Measurements from ENCODE around the gene PLXNB3. TPM values are rescaled to one million over a fixed set of nuclear protein-coding genes. Genes with fewer than 3 reads are reported as not detected.
"Not testable (repeated sequence)": the region's sequence is repeated elsewhere in the genome, so short reads cannot be mapped to it uniquely, and the experiment has no call there.

The PLXNB3 gene
- total and polyA plus RNA-seq, 2 donors (not counting 1 experiment from before 2014, with no cell fraction given): 0.25 TPM; not detected in 1

GRCh38 chrX:153742111-153742510 lies 21.9 kb upstream of the PLXNB3 start:
- H3K4me3 Mint-ChIP-seq; H3K9me3 Mint-ChIP-seq (ENCODE audit: insufficient read depth); CTCF ChIA-PET; H3K27me3 Mint-ChIP-seq; H3K27me3 ChIP-seq (replicated peaks in 1 of 4; ENCODE audit: control extremely low read depth in 1 of 4, control insufficient read depth in 3 of 4, insufficient read depth in 4 of 4, low read length in 3 of 4); ATAC-seq (ENCODE audit: low read depth); H3K36me3 ChIP-seq (replicated peaks in 1 of 2; ENCODE audit: control extremely low read depth in 1 of 2, control insufficient read depth in 1 of 2, extremely low read depth in 1 of 2, insufficient read depth in 2 of 2, low read length in 1 of 2); H3K9ac ChIP-seq (ENCODE audit: low read length); H2AFZ ChIP-seq (ENCODE audit: insufficient read depth, low read depth, low read length, poor library complexity, severe bottlenecking); H3K4me3 ChIP-seq (ENCODE audit: control extremely low read depth in 1 of 5, extremely low read depth in 1 of 5, insufficient read depth in 1 of 5, low read depth in 2 of 5, low read length in 4 of 5); H3K79me2 ChIP-seq (ENCODE audit: control insufficient read depth, insufficient read depth, low read length); H3K27ac ChIP-seq (ENCODE audit: low read length in 2 of 2); H3K27ac Mint-ChIP-seq; H3K4me2 ChIP-seq (replicated peaks; ENCODE audit: low read depth, low read length, poor library complexity, severe bottlenecking); DNase-seq; H4K20me1 ChIP-seq (ENCODE audit: control insufficient read depth, insufficient read depth, low read length, poor library complexity, severe bottlenecking); H3K9me3 ChIP-seq (ENCODE audit: control extremely low read depth in 1 of 3, control insufficient read depth in 2 of 3, insufficient read depth in 1 of 3, low read length in 2 of 3); intact Hi-C loops (cut with micrococcal nuclease): not testable (repeated sequence)
- POLR2A ChIA-PET: interaction anchor here (0.6 kb wide), 1 partner anchor 259 kb away, joined by 7 read pairs; no protein-coding TSS in a partner anchor
- H3K4me1 ChIP-seq (ENCODE audit: control insufficient read depth in 2 of 2, insufficient read depth in 2 of 2, low read length in 2 of 2): peaks cover 8 to 55% of the 10 kb centered on the region in 2 donors
- 99% methylated on average over 12 of the region's 14 CpGs for WGBS (ENCODE audit: insufficient coverage)
- peaks cover 32% of the 10 kb centered on the region for H3K4me1 Mint-ChIP-seq

- H3K27me3 Mint-ChIP-seq; intact Hi-C loops (cut with micrococcal nuclease); CTCF ChIA-PET; H3K79me2 ChIP-seq (ENCODE audit: control insufficient read depth, insufficient read depth, low read length); H3K4me3 ChIP-seq (ENCODE audit: control extremely low read depth in 1 of 5, extremely low read depth in 1 of 5, insufficient read depth in 1 of 5, low read depth in 2 of 5, low read length in 4 of 5); ATAC-seq (ENCODE audit: low read depth); H3K27me3 ChIP-seq (replicated peaks in 1 of 4; ENCODE audit: control extremely low read depth in 1 of 4, control insufficient read depth in 3 of 4, insufficient read depth in 4 of 4, low read length in 3 of 4); H3K27ac ChIP-seq (ENCODE audit: low read length in 2 of 2); H4K20me1 ChIP-seq (ENCODE audit: control insufficient read depth, insufficient read depth, low read length, poor library complexity, severe bottlenecking); H3K36me3 ChIP-seq (replicated peaks in 1 of 2; ENCODE audit: control extremely low read depth in 1 of 2, control insufficient read depth in 1 of 2, extremely low read depth in 1 of 2, insufficient read depth in 2 of 2, low read length in 1 of 2); H3K9me3 Mint-ChIP-seq (ENCODE audit: insufficient read depth); H2AFZ ChIP-seq (ENCODE audit: insufficient read depth, low read depth, low read length, poor library complexity, severe bottlenecking); H3K27ac Mint-ChIP-seq; H3K9ac ChIP-seq (ENCODE audit: low read length); H3K4me2 ChIP-seq (replicated peaks; ENCODE audit: low read depth, low read length, poor library complexity, severe bottlenecking); H3K9me3 ChIP-seq (ENCODE audit: control extremely low read depth in 1 of 3, control insufficient read depth in 2 of 3, insufficient read depth in 1 of 3, low read length in 2 of 3): not testable (repeated sequence)
- Mint-ChIP-seq H3K4me3 (peak overlapping the region; percentile 32), H3K4me1 (peaks cover 32% of the 10 kb centered on the region)
- H3K4me1 ChIP-seq (ENCODE audit: control insufficient read depth in 2 of 2, insufficient read depth in 2 of 2, low read length in 2 of 2): peaks cover 8 to 55% of the 10 kb centered on the region in 2 donors
- POLR2A ChIA-PET: interaction anchor here (0.6 kb wide), 1 partner anchor 258 kb away, joined by 7 read pairs; no protein-coding TSS in a partner anchor
- WGBS (ENCODE audit: insufficient coverage): 3% methylated on average over 7 of the region's 32 CpGs
- DNase-seq: peak; percentile 47
Measured at GRCh38 chrX:153742796-153743467, 21.1 kb upstream of the PLXNB3 start.

GRCh38 chrX:153743468-153744209 lies 20.4 kb upstream of the PLXNB3 start:
- H3K9me3 ChIP-seq (ENCODE audit: control extremely low read depth in 1 of 3, control insufficient read depth in 2 of 3, insufficient read depth in 1 of 3, low read length in 2 of 3); H3K4me3 Mint-ChIP-seq; H3K9me3 Mint-ChIP-seq (ENCODE audit: insufficient read depth); H3K9ac ChIP-seq (ENCODE audit: low read length); DNase-seq; H2AFZ ChIP-seq (ENCODE audit: insufficient read depth, low read depth, low read length, poor library complexity, severe bottlenecking); H3K4me2 ChIP-seq (replicated peaks; ENCODE audit: low read depth, low read length, poor library complexity, severe bottlenecking); intact Hi-C loops (cut with micrococcal nuclease); ATAC-seq (ENCODE audit: low read depth); H3K27me3 Mint-ChIP-seq; H3K79me2 ChIP-seq (ENCODE audit: control insufficient read depth, insufficient read depth, low read length); H3K36me3 ChIP-seq (replicated peaks in 1 of 2; ENCODE audit: control extremely low read depth in 1 of 2, control insufficient read depth in 1 of 2, extremely low read depth in 1 of 2, insufficient read depth in 2 of 2, low read length in 1 of 2); H3K27ac ChIP-seq (ENCODE audit: low read length in 2 of 2); H3K4me3 ChIP-seq (ENCODE audit: control extremely low read depth in 1 of 5, extremely low read depth in 1 of 5, insufficient read depth in 1 of 5, low read depth in 2 of 5, low read length in 4 of 5); H3K27me3 ChIP-seq (replicated peaks in 1 of 4; ENCODE audit: control extremely low read depth in 1 of 4, control insufficient read depth in 3 of 4, insufficient read depth in 4 of 4, low read length in 3 of 4); H3K27ac Mint-ChIP-seq; H4K20me1 ChIP-seq (ENCODE audit: control insufficient read depth, insufficient read depth, low read length, poor library complexity, severe bottlenecking): not testable (repeated sequence)
- H3K4me1 Mint-ChIP-seq: peaks cover 32% of the 10 kb centered on the region
- 94% methylated on average over 12 of the region's 35 CpGs for WGBS (ENCODE audit: insufficient coverage)
- POLR2A ChIA-PET: interaction anchor here (0.6 kb wide), 1 partner anchor 69 kb away, joined by 3 read pairs; no protein-coding TSS in a partner anchor
- peaks cover 8 to 55% of the 10 kb centered on the region in 2 donors for H3K4me1 ChIP-seq (ENCODE audit: control insufficient read depth in 2 of 2, insufficient read depth in 2 of 2, low read length in 2 of 2)
- CTCF ChIA-PET: interaction anchor here (1.0 kb wide), 1 partner anchor 12 kb away, joined by 4 read pairs; no protein-coding TSS in a partner anchor

All from B cell (primary cell).